T-helper 2 cell (primary cell): ENCODE results near the gene PPM1H.

Experiments used
- DNase-seq, 5 experiments: peaks; one replicate each; pipeline versions ENCODE4 v3.0.0 to v3.0.0-alpha.2; 2012 to 2022

Gene PPM1H

DNA sequence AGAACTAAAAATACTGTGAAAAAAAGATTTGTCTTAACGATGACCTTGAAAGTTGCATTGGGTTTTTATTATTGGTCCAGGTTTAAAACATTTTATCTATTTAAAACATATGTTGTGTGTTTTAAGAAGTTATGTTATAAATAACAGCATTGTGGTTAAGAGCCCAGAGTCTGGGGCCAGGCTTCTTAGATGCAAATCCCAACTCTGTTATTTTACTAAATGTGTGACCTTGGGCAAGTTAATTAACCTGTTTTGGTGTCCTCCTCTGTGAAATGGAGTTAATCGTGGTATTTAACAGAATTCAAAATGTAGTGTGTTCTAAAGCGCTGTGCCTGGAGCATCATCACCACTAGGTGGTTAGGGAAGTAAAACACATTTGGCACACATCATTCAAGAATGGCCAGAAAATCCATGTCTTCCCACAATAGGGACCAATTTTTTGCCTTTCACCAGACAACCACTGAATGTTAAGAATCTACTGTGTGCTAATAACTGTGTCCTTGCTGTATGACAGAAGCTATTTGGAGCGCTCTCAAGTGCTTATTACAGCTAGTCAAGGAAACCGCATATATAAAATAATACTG is 335.0 kb downstream of the PPM1H start:
- DNase-seq = no peak

DNA sequence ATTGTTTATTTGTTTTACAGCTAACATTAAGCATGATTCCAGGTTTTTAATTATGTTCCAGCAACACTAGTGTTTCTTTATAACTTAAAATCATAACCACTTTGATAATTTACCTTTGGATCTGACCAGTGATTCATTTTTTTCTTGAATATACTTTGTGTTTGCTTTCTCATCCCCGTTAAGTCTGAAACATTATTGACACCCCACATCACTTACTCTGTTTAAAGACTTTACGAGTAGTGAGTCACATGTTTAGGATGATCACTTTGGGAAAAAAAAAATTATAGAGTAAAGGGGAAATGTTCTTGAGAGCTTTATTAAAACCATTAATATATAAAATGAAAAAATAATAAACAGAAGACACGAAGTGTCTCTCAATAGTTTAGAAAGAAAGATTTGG is 336.1 kb downstream of the PPM1H start:
- no peak for DNase-seq

- DNase-seq = no peak
These were observed 337.7 kb downstream of the PPM1H start for GRCh38 chr12:62597253-62597652.
